ENCODE measurements around the gene UNC119B.

GRCh38 chr12:120722784-120723183 is 12.5 kb downstream of the UNC119B start:
- TF ChIP-seq CTCF (conservative IDR thresholded peaks at IDR 0.05) (no peak), ZFX (IDR thresholded peaks at IDR 0.05) (no peak)
